ENCODE results near the gene TMX1.

Gene TMX1

DNA sequence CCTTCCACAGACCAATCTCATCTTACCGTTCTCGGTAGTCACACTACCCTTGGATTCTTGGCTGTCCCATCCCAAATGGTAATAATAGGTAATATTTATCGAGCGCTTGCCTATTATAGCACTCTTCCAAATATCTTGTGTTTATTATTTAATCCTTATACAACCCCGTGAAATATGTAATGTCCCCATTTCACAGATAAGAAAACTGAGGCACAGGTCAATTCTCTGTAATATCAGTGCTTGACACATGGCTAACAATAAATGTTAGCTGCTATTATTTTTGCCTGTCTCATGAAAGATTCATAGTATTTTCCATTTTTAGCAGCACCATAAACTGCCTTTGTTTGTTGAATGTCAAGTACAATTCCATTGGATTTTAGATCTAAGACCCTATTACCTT, 4.5 kb downstream of the TMX1 start:
- DNase-seq = no peak

DNA sequence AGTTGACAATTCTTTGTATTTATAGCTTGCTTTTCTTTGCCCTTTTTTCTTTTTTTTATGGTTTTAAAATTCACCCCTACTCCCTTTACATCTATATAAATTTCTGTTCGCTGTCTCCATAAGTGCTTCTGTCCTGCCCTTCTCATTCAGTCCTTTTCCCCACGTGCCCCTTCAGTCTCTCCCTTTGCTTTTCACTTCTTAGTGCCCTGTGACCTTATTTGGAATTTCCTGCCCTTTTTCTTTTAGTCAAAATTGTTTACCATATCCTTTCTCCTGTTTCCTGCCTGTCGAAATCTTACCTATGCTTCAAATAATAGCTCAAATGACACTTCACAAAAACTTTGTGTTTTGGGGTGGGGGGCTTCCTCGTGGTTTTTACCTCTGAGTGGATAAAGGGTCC, 6.0 kb downstream of the TMX1 start:
- DNase-seq = no peak

- DNase-seq = no peak
Measured at GRCh38 chr14:51248016-51248987, 8.3 kb downstream of the TMX1 start.

DNA sequence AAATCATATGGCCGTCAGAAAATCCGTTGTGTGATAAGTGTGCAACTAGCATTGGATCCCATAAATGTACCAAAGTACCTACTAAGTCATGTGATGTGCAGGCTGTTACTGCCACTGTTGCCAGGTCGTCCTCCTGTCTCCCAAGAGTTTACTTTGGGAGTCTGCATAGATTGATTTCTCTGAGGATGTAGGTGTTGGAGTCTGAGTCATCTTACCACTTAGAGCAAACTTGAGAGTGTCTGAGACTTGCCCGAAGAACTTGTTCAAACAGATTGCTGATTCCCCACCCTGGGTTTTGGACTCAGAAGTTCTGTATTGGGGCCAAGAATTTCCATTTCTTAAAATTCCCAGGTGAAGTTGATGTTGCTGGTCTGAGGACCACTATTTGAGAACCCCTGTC, 11.4 kb downstream of the TMX1 start:
- DNase-seq = no peak

DNA sequence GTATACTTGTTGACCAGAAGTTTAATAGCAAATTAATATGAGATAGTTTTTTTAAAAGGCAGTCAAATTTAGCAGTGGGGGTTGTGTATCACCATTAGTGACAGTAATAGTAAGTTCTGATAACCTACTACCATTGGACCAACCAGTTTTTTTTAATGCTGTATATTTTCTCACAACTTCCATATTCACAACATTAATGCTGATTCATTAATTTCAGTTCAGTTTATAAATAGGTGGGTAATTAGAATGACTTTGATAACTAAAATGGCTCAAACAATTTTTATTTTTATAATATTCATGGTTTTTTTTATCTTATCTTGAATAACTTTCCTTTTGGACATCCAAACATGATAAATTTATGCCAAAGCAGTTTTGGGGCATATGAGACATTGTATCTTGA, 13.8 kb downstream of the TMX1 start:
- no peak for DNase-seq

GRCh38 chr14:51258280-51258679, 18.2 kb downstream of the TMX1 start:
- DNase-seq = no peak

DNA sequence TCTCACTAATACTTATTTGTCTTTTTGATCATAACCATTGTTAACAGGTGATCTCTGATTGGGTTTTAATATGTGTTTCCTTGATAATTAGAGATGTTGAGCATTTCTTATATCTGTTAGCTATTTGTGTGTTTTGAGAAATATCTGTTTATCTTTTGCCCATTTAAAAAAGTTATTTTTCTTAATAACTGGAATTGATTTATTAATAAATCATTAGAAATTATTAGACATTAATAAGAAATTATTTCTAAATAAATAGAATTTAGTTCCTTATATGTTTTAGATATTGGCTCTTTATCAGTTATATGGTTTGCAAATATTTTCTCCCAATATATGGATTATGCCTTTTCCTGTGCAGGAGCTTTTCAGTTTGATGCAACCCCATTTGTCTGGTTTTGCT, 18.7 kb downstream of the TMX1 start:
- no peak for DNase-seq

GRCh38 chr14:51260225-51260624, 20.2 kb downstream of the TMX1 start:
- DNase-seq = no peak

- no peak for DNase-seq
Measured at GRCh38 chr14:51261151-51261550, 21.1 kb downstream of the TMX1 start.

- no peak for DNase-seq
Measured at GRCh38 chr14:51262868-51263267, 22.8 kb downstream of the TMX1 start.

DNA sequence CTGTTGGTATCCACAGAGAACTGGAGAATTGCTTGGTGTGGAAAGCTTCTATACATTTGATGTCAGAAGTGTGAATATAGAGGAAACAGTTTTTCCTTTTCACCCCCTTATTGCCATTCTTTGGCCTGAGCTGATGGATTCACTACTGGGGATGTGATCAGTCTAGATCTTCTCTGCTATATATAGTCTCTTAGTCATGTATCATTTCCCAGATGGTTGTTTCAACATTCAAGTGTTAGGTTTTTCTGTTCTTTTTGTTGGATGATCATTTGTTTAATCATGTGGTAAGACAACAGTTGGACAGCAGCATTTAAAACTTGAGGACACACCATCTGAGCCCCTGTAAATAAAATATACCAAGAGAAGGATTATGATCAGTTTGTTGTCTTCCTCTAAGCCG, 29.6 kb downstream of the TMX1 start:
- DNase-seq = no peak

DNA sequence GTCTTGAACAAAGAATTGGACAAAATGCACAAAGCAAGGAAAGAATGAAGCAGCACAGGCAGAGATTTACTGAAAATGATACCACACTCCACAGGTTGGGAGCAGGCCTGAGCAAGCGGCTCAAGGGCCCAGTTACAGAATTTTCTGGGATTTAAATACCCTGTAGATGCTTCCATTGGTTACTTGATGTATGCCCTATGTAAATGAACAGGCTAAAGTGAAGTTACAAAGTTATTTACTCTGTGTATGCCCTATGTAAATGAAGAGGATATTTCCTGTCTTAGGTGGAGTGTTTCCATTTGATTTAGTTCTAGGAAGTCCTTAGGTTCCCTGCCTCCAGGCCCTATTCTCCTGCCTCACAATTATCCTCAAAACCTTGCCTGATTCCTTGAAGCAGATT, 36.6 kb downstream of the TMX1 start:
- DNase-seq = no peak

- no peak for DNase-seq
Measured at GRCh38 chr14:51277753-51278415, 37.8 kb downstream of the TMX1 start.

GRCh38 chr14:51282517-51282916, 42.5 kb downstream of the TMX1 start:
- DNase-seq = no peak

- no peak for DNase-seq
Measured at GRCh38 chr14:51283402-51284085, 43.5 kb downstream of the TMX1 start.

DNA sequence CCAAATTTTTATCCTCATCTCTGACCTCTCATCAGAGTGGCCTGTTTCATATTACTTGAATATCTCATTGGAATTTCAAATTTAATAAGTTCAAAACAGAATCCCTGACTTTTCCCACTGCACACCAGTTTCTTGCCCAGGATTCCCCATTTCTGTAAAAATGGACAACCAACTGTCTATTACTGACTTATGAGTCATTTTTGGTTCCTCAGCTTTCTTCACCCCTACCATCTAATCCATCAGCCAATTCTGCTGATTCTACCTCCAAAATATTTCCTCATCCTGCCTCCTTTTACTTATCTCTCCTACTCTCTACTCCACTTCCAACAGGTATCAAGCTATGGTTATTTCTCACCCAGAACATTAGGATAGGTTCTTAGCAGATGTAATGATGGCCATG, 44.2 kb downstream of the TMX1 start:
- DNase-seq = no peak

- DNase-seq = no peak
Measured at GRCh38 chr14:51285120-51285519, 45.1 kb downstream of the TMX1 start.

- DNase-seq = no peak
Measured at GRCh38 chr14:51289169-51289568, 49.1 kb downstream of the TMX1 start.

DNA sequence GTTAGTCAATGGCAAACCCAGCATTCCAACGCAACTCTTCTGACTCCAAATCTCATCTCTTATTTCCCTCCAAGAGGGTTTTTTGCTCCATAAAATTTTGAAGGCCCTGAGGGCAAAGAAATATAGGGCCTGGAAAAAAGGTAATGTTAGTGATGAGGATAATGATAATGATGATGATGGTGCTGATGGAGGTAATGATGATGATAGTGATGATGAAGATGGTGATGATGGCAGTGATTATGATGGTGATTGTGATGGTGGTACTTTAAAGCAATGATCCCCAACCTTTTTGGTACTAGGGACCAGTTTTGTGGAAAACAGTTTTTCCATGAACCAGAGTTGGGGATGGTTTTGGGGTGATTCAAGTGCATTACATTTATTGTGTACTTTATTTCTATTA, 50.1 kb downstream of the TMX1 start:
- DNase-seq = no peak

DNA sequence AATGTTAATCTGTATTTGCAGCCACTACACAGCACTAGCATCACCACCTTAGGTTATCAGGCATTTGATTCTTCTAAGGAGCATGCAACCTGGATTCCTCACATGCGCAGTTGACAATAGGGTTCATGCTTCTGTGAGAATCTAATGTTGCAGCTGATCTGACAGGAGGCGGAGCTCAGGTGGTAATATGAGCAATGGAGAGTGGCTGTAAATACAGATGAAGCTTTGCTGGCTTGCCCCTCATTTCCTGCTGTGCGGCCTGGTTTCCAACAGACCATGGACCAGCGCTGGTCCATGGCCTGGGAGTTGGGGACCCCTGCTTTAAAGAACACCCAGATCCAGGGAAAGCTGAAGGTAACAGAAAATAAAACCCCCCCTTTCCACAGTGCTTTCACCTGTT, 51.0 kb downstream of the TMX1 start:
- no peak for DNase-seq

DNA sequence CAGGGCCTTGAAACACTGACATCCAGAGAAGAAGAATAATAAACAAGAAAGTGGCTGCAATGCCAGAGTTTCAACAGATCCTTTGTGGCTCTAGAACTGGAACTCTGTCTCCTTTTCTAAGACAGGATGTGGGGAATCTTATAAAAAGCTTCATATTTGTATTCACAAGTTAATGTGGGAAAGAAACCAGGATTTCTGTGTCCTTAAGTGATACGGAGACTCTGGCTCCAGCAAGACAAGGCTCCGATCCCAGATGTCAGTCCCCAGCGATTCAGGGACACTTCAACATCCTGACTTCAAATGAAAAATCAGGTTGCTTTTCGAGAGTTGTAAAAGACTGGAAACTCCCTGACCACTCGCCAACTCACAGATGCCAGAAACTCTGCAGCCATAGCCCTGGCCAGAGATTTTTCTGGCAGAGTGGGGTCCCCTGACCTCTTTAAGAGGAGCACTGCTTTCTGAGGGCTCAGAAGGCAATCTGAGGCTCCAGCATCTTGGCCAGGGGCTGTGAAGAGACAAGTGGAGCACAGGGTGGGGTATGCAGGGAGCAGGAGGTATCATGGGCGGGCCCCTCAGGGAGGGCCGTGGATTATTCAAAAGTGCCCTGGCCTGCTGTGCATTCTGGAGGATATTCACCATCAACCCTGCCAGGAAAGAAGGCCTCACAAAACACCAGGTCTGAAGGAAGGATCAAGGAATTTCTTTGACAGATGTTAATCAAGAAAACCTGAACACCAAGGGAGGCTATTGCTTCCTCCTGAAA, 53.3 kb downstream of the TMX1 start:
- DNase-seq = no peak

GRCh38 chr14:51293912-51294389, 53.9 kb downstream of the TMX1 start:
- DNase-seq = no peak
